GM12878 (cell line): ENCODE data around the gene TLCD2. TPM values are rescaled to one million over a fixed set of nuclear protein-coding genes. Genes with fewer than 3 reads are reported as not detected.

Source experiments
- CEBPZ ChIP-seq: fragments of 150-350 bp; IDR thresholded peaks from 2 replicates; pipeline ENCODE4 v1.6.1; 2016; ENCODE audit warnings: low read depth, low read length
- DPF2 ChIP-seq: fragments of 450-650 bp; IDR thresholded peaks from 2 replicates; pipeline ENCODE4 v1.6.1; 2017; ENCODE audit warnings: mild to moderate bottlenecking
- FOXK2 ChIP-seq: fragments of 450-650 bp; IDR thresholded peaks from 2 replicates; pipeline ENCODE4 v1.6.1; 2017; ENCODE audit warnings: mild to moderate bottlenecking, moderate library complexity
- GATAD2B ChIP-seq: fragments of 450-650 bp; conservative IDR thresholded peaks from 2 replicates; pipeline ENCODE4 v1.6.1; 2017; ENCODE audit warnings: low read depth, mild to moderate bottlenecking, moderate library complexity
- JUND ChIP-seq: IDR thresholded peaks from 2 replicates; pipeline ENCODE4 v1.6.1; 2012; ENCODE audit warnings: low read depth, mild to moderate bottlenecking, low read length, improper control_type of control experiment, moderate library complexity
- KLF5 ChIP-seq: fragments of 450-650 bp; IDR thresholded peaks from 2 replicates; pipeline ENCODE4 v1.6.1; 2014; ENCODE audit warnings: mild to moderate bottlenecking; ENCODE audit not compliant: partially characterized antibody
- NRF1 ChIP-seq: conservative IDR thresholded peaks from 2 replicates; pipeline ENCODE4 v1.6.1; 2011; ENCODE audit warnings: mild to moderate bottlenecking, low read depth, low read length, improper control_type of control experiment
- PBX3 ChIP-seq: IDR thresholded peaks from 2 replicates; pipeline ENCODE4 v1.6.1; 2011; ENCODE audit warnings: mild to moderate bottlenecking, low read depth, low read length, moderate library complexity; ENCODE audit not compliant: insufficient replicate concordance
- POLR2A ChIP-seq: IDR thresholded peaks from 2 replicates; pipeline ENCODE4 v1.6.1; 2011; ENCODE audit warnings: low read depth, mild to moderate bottlenecking, low read length
- PRDM15 ChIP-seq: fragments of 450-650 bp; formaldehyde crosslinking; IDR thresholded peaks from 2 replicates; pipeline ENCODE4 v1.4.0; 2020; ENCODE audit warnings: mild to moderate bottlenecking, moderate library complexity
- RBBP5 ChIP-seq: fragments of 200-600 bp; sonication (generic); conservative IDR thresholded peaks from 2 replicates; pipeline ENCODE4 v1.6.1; 2016
- SMAD5 ChIP-seq: IDR thresholded peaks from 2 replicates; pipeline ENCODE4 v1.6.1; 2016; ENCODE audit warnings: antibody characterized with exemption, low read depth
- SMC3 ChIP-seq: IDR thresholded peaks from 2 replicates; pipeline ENCODE4 v1.6.1; 2011; ENCODE audit warnings: low read length, improper control_type of control experiment, borderline replicate concordance
- SPI1 ChIP-seq: IDR thresholded peaks from 2 replicates; pipeline ENCODE4 v1.6.1; 2011; ENCODE audit warnings: low read depth, mild to moderate bottlenecking, low read length, moderate library complexity, borderline replicate concordance; ENCODE audit not compliant: insufficient read depth
- SREBF1 ChIP-seq: IDR thresholded peaks from 2 replicates; pipeline ENCODE4 v1.6.1; 2012; ENCODE audit warnings: mild to moderate bottlenecking, low read length
- TCF12 ChIP-seq: IDR thresholded peaks from 2 replicates; pipeline ENCODE4 v1.6.1; 2011; ENCODE audit warnings: low read depth, mild to moderate bottlenecking, low read length
- YY1 ChIP-seq: IDR thresholded peaks from 2 replicates; pipeline ENCODE4 v1.6.1; 2011; ENCODE audit warnings: low read depth, mild to moderate bottlenecking, low read length
- ZBTB4 ChIP-seq: fragments of 450-650 bp; formaldehyde crosslinking; IDR thresholded peaks from 2 replicates; pipeline ENCODE4 v1.4.0; 2022; ENCODE audit warnings: mild to moderate bottlenecking, moderate library complexity
- ZNF207 ChIP-seq: fragments of 450-650 bp; IDR thresholded peaks from 2 replicates; pipeline ENCODE4 v1.6.1; 2014; ENCODE audit warnings: antibody characterized with exemption, mild to moderate bottlenecking, borderline replicate concordance
- ZNF24 ChIP-seq: fragments of 450-650 bp; IDR thresholded peaks from 2 replicates; pipeline ENCODE4 v1.6.1; 2017; ENCODE audit warnings: antibody characterized with exemption, mild to moderate bottlenecking
- ZZZ3 ChIP-seq: IDR thresholded peaks from 2 replicates; pipeline ENCODE4 v1.6.1; 2011; ENCODE audit warnings: low read depth; ENCODE audit not compliant: control insufficient read depth, insufficient read length
- polyA plus RNA-seq, 11 experiments: library from polyadenylated mRNA; depleted of rRNA in 4 of 11; unstranded in 6 of 11; stranded (reverse) in 5 of 11; fragments of >200 nt; fragmentation: Nextera tagmentation in 4 of 11; fragmentation: Illumina TruSeq in 1 of 11; extraction: Ambion mirVana in 4 of 11; extraction: Trizol in 1 of 11; gene quantifications; 1 replicate in 1 of 11; 2 replicates in 10 of 11; pipeline versions ENCODE4 v1.2.1 to v1.2.3, GENCODE V29; 2011 to 2016; ENCODE audit warnings: inconsistent platforms in 2 of 11, missing spikeins in 2 of 11, low read depth in 1 of 11
- total RNA-seq, 4 experiments: library from RNA; depleted of rRNA in 3 of 4; stranded (reverse); fragments of >200 nt in 3 of 4; fragmentation: Illumina TruSeq in 1 of 4; extraction: Trizol in 1 of 4; gene quantifications; 2 replicates each; pipeline versions ENCODE4 v1.2.1 to v1.2.3, GENCODE V29; 2013 to 2021

The TLCD2 gene
- total and polyA plus RNA-seq, 10 of the 15 experiments (the other 5 are each of a cell fraction or from before 2014, with no cell fraction given), result 0.02 to 0.15 (median 0.05) TPM; not detected in 2

- TF ChIP-seq ZBTB4 (CRISPR knock-in tag) (peak; percentile 76; the same call in 1 of the 2 replicates), SMC3 (no peak), DPF2 (peak; percentile 72), ZZZ3 (no peak), POLR2A (peak; percentile 65), CEBPZ (no peak), KLF5 (no peak), PRDM15 (CRISPR knock-in tag) (peak; percentile 85), YY1 (peak; percentile 66; the same call in 1 of the 2 replicates), GATAD2B (0 out of 2 replicates have a peak, but pooled peaks have one; percentile 85), ZNF207 (no peak), SREBF1 (no peak), NRF1 (no peak), RBBP5 (no peak), FOXK2 (peak; percentile 83), SPI1 (no peak), JUND (no peak), PBX3 (peak; percentile 24), TCF12 (peak; percentile 61; the same call in 1 of the 2 replicates), SMAD5 (no peak), ZNF24 (no peak)
These were observed 14.2 kb upstream of the TLCD2 start, which contains the start of gene WDR81 (continued) for GRCh38 chr17:1724351-1724868.
